Adrenal gland (tissue), 12 donors: ENCODE measurements around the gene TBC1D25. TPM values are rescaled to one million over a fixed set of nuclear protein-coding genes. Genes with fewer than 3 reads are reported as not detected.
"Not testable (repeated sequence)": the region's sequence is repeated elsewhere in the genome, so short reads cannot be mapped to it uniquely, and the experiment has no call there.

ENCODE experiments used
- DNase-seq, 7 donors: peaks; one replicate each; pipeline ENCODE4 v3.0.0-alpha.2; 2019 to 2020
- H3K27ac ChIP-seq, 5 donors: fragments of 200-600 bp; sonication (generic) in 4 of 5; 1 replicate in 3 of 5; 2 replicates in 2 of 5; pipeline versions ENCODE4 v1.5.1 to v1.8.0; 2016 to 2020; ENCODE audit warnings: mild to moderate bottlenecking in 1 of 5
- H3K27me3 ChIP-seq: fragments of 200-600 bp; 2 replicates; pipeline ENCODE4 v1.8.0; 2021
- H3K36me3 ChIP-seq, 2 donors: fragments of 200-600 bp; replicated peaks in 1 of 2; 1 replicate in 1 of 2; 2 replicates in 1 of 2; pipeline versions ENCODE4 v1.5.1 to v1.8.0; 2018 to 2022
- H3K4me1 ChIP-seq, 2 donors: fragments of 200-600 bp; replicated peaks in 1 of 2; 1 replicate in 1 of 2; 2 replicates in 1 of 2; pipeline versions ENCODE4 v1.5.1 to v1.8.0; 2018 to 2021
- H3K4me3 ChIP-seq, 4 donors: fragments of 200-600 bp; sonication (generic) in 3 of 4; one replicate each; pipeline ENCODE4 v1.5.1; 2016 to 2018
- H3K9me3 ChIP-seq, 3 donors: fragments of 200-600 bp; sonication (generic) in 1 of 3; replicated peaks in 1 of 3; 1 replicate in 2 of 3; 2 replicates in 1 of 3; pipeline versions ENCODE4 v1.5.1 to v1.8.0; 2016 to 2021
- CTCF ChIP-seq, 6 experiments: fragments of 450-650 bp in 4 of 6; fragments of 200-600 bp in 2 of 6; sonication (generic) in 1 of 6; IDR thresholded peaks; 1 replicate in 5 of 6; 2 replicates in 1 of 6; pipeline versions ENCODE4 v1.5.1 to v1.8.0; 2016 to 2021; ENCODE audit warnings: antibody characterized with exemption in 6 of 6, mild to moderate bottlenecking in 2 of 6, moderate library complexity in 1 of 6
- POLR2A ChIP-seq, 2 donors: fragments of 450-650 bp; IDR thresholded peaks; one replicate each; pipeline ENCODE4 v1.6.1; 2017; ENCODE audit warnings: antibody characterized with exemption in 2 of 2, mild to moderate bottlenecking in 2 of 2, moderate library complexity in 1 of 2
- WGBS, 4 donors: extraction: QIAGEN DNeasy Blood & Tissue Kit in 2 of 4; methylation state at CpG; one replicate each; pipeline versions ENCODE4 v1.1.5 to v1.1.7; 2013 to 2017; 5-methylcytosine and 5-hydroxymethylcytosine counted together
- intact Hi-C, 2 donors: fragments of 100-400 bp; cut with DNase I; formaldehyde crosslinking; loops; one replicate each; pipeline versions ENCODE4 v1.14.1 to v1.15.0; 2022 to 2023
- polyA plus RNA-seq, 3 donors: library from polyadenylated mRNA; stranded (reverse); fragments of 200-250 nt in 2 of 3; fragments of 350-450 nt in 1 of 3; fragmentation: Illumina TruSeq in 1 of 3; extraction: RNeasy Lipid Tissue Mini Kit (QIAGEN cat#74804) in 1 of 3; gene quantifications; one replicate each; pipeline ENCODE4 v1.2.3, GENCODE V29; 2013 to 2014
- total RNA-seq, 9 donors: library from RNA; depleted of rRNA in 4 of 9; stranded (reverse); fragments of >200 nt in 4 of 9; fragments of 120-200 nt in 1 of 9; fragmentation: NEBNext Ultra II Directional in 1 of 9; extraction: Animal tissue kit (Norgen Biotek cat#: 25700) in 1 of 9; gene quantifications; one replicate each; pipeline versions ENCODE4 v1.1.0 to v1.2.4, GENCODE V29; 2013 to 2023
- donor health status: healthy with polysubstance abuse.
- donor health status: Bipolar disorder and iron deficiency.
- donor health status: DM: yes; HTN: yes; CAD: no.
- donor health status: DM: no; HTN: no; CAD: no.
- donor health status: DM: no; HTN: no; CAD: no.
- donor health status: DM: yes; HTN: yes; CAD: no.

Gene TBC1D25
- total and polyA plus RNA-seq, 12 donors = 8.9 to 31.0 (median 13.5) TPM

- TF ChIP-seq POLR2A (IDR thresholded peaks at IDR 0.05) (no peak), CTCF (IDR thresholded peaks at IDR 0.05) (no peak)
- H3K27me3 ChIP-seq = no peaks in the 10 kb centered on the region
- peak in 6 of 7 donors; percentile 42 to 78 (median 60) for DNase-seq
- WGBS, 4 donors = 41 to 65% (median 59%) methylated on average over 3 of the region's 3 CpGs
- no peak overlapping the region for H3K4me3 ChIP-seq
- H3K4me1 ChIP-seq = peaks cover 0 to 6% of the 10 kb centered on the region in 2 donors
- intact Hi-C loops = no loop called here
- H3K36me3 ChIP-seq = peaks cover 0 to 4% of the 10 kb centered on the region in 2 donors
- peak overlapping the region in 1 of 5 donors; percentile 63 for H3K27ac ChIP-seq
- no peaks in the 10 kb centered on the region for H3K9me3 ChIP-seq
These were observed 9.4 kb downstream of the TBC1D25 start for GRCh38 chrX:48548871-48549270.

- H3K9me3 ChIP-seq, H3K27me3 ChIP-seq, H3K4me3 ChIP-seq, intact Hi-C loops, H3K4me1 ChIP-seq: not testable (repeated sequence)
- 33 to 64% (median 45%) methylated on average over 3 to 9 of the region's 9 CpGs for WGBS, 4 donors
- peak in 1 of 7 donors; percentile 35 for DNase-seq
- Histone ChIP-seq H3K27ac (peak overlapping the region in 3 of 5 donors; percentile 17 to 58 (median 43)), H3K36me3 (peaks cover 0 to 20% of the 10 kb centered on the region in 2 donors)
These were observed 16.3 kb downstream of the TBC1D25 start for GRCh38 chrX:48555731-48556325.

GRCh38 chrX:48558271-48558670 lies 18.8 kb downstream of the TBC1D25 start:
- Histone ChIP-seq H3K27me3 (no peaks in the 10 kb centered on the region), H3K9me3 (no peaks in the 10 kb centered on the region), H3K4me1 (peaks cover 0 to 7% of the 10 kb centered on the region in 2 donors), H3K4me3 (no peak overlapping the region), H3K27ac (peak overlapping the region in 1 of 5 donors; percentile 49), H3K36me3 (peaks cover 0 to 29% of the 10 kb centered on the region in 2 donors)
- peak in 2 of 6 experiments; percentile 9 to 13 for TF ChIP-seq CTCF (IDR thresholded peaks at IDR 0.05)
- no peak for TF ChIP-seq POLR2A (IDR thresholded peaks at IDR 0.05)
- 20 to 71% (median 53%) methylated on average over 4 of the region's 4 CpGs for WGBS, 4 donors
- DNase-seq = peak in 3 of 7 donors; percentile 37 to 61 (median 57)
- intact Hi-C loops = no loop called here

- WGBS, 4 donors = 91 to 95% (median 93%) methylated on average over 17 to 24 of the region's 24 CpGs; no CpG with 5 or more reads in 1 of the 4 donors
- no peak overlapping the region for H3K27ac ChIP-seq
- no peak overlapping the region for H3K4me3 ChIP-seq
- H3K9me3 ChIP-seq = no peaks in the 10 kb centered on the region
- H3K36me3 ChIP-seq = peaks cover 0 to 29% of the 10 kb centered on the region in 2 donors
- no peak for DNase-seq
- intact Hi-C loops = no loop called here
- TF ChIP-seq POLR2A (IDR thresholded peaks at IDR 0.05) = no peak
- no peaks in the 10 kb centered on the region for H3K27me3 ChIP-seq
- H3K4me1 ChIP-seq = peaks cover 0 to 7% of the 10 kb centered on the region in 2 donors
These were observed 20.1 kb downstream of the TBC1D25 start for GRCh38 chrX:48559636-48560035.

GRCh38 chrX:48560056-48560455 lies 20.5 kb downstream of the TBC1D25 start:
- H3K4me3 ChIP-seq = no peak overlapping the region
- peaks cover 0 to 29% of the 10 kb centered on the region in 2 donors for H3K36me3 ChIP-seq
- 88 to 97% (median 96%) methylated on average over 12 to 14 of the region's 14 CpGs; no CpG with 5 or more reads in 1 of the 4 donors for WGBS, 4 donors
- TF ChIP-seq POLR2A (IDR thresholded peaks at IDR 0.05) (no peak), CTCF (IDR thresholded peaks at IDR 0.05) (no peak)
- DNase-seq = no peak
- no peak overlapping the region for H3K27ac ChIP-seq
- H3K27me3 ChIP-seq = no peaks in the 10 kb centered on the region
- intact Hi-C loops = no loop called here
- peaks cover 0 to 7% of the 10 kb centered on the region in 2 donors for H3K4me1 ChIP-seq
- H3K9me3 ChIP-seq = no peaks in the 10 kb centered on the region
